Nephron progenitor cell (in vitro differentiated cells): ENCODE results near the gene LSG1.

Experiments
- DNase-seq: peaks from one replicate; pipeline ENCODE4 v3.0.0; 2021
- H3K27ac Mint-ChIP-seq: 2 replicates; pipeline ENCODE4 v1.8.0; 2021; ENCODE audit warnings: mild to moderate bottlenecking, moderate library complexity, mixed read lengths
- H3K27me3 Mint-ChIP-seq: 2 replicates; pipeline ENCODE4 v1.8.0; 2021; ENCODE audit warnings: mild to moderate bottlenecking, low read depth, mixed read lengths; ENCODE audit not compliant: poor library complexity
- H3K36me3 Mint-ChIP-seq: 2 replicates; pipeline ENCODE4 v1.8.0; 2021; ENCODE audit warnings: low read depth, mixed read lengths
- H3K4me1 Mint-ChIP-seq: 2 replicates; pipeline ENCODE4 v1.8.0; 2021; ENCODE audit warnings: mixed read lengths
- H3K4me3 Mint-ChIP-seq: 2 replicates; pipeline ENCODE4 v1.8.0; 2021; ENCODE audit warnings: mild to moderate bottlenecking, moderate library complexity, mixed read lengths
- H3K9me3 Mint-ChIP-seq: 2 replicates; pipeline ENCODE4 v1.8.0; 2021; ENCODE audit warnings: mild to moderate bottlenecking, moderate library complexity, mixed read lengths
- TF ChIP-seq, protein P1 (sequence below): fragments of 200-600 bp; sonication (generic); IDR thresholded peaks from 2 replicates; pipeline ENCODE4 v1.5.0; 2021; ENCODE audit warnings: antibody characterized with exemption

LSG1 gene

DNA sequence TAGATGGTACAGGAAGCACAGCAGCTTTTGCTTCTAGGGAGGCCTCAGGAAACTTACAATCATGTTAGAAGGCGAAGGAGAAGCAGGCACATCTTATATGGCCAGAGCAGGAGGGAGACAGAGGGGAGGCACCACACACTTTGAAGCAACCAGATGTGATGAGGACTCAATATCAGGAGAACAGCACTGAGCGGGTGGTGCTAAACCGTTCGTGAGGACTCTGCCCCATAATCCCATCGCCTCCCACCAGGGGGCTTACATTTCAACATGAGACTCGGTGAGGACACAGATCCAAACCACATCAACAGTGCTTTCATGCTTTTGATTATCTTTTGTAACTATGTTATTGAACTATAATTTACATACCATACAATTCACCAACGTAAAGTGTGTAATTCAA, 31.2 kb downstream of the LSG1 start:
- no peaks in the 10 kb centered on the region for H3K27me3 Mint-ChIP-seq
- no peak overlapping the region for H3K4me3 Mint-ChIP-seq
- H3K27ac Mint-ChIP-seq, result no peak overlapping the region
- peaks cover 61% of the 10 kb centered on the region for H3K36me3 Mint-ChIP-seq
- DNase-seq, result peak; percentile 37
- TF ChIP-seq, protein P1, sequence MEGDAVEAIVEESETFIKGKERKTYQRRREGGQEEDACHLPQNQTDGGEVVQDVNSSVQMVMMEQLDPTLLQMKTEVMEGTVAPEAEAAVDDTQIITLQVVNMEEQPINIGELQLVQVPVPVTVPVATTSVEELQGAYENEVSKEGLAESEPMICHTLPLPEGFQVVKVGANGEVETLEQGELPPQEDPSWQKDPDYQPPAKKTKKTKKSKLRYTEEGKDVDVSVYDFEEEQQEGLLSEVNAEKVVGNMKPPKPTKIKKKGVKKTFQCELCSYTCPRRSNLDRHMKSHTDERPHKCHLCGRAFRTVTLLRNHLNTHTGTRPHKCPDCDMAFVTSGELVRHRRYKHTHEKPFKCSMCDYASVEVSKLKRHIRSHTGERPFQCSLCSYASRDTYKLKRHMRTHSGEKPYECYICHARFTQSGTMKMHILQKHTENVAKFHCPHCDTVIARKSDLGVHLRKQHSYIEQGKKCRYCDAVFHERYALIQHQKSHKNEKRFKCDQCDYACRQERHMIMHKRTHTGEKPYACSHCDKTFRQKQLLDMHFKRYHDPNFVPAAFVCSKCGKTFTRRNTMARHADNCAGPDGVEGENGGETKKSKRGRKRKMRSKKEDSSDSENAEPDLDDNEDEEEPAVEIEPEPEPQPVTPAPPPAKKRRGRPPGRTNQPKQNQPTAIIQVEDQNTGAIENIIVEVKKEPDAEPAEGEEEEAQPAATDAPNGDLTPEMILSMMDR, result peak; percentile 37
- H3K9me3 Mint-ChIP-seq, result peaks cover 3% of the 10 kb centered on the region
- no peaks in the 10 kb centered on the region for H3K4me1 Mint-ChIP-seq

DNA sequence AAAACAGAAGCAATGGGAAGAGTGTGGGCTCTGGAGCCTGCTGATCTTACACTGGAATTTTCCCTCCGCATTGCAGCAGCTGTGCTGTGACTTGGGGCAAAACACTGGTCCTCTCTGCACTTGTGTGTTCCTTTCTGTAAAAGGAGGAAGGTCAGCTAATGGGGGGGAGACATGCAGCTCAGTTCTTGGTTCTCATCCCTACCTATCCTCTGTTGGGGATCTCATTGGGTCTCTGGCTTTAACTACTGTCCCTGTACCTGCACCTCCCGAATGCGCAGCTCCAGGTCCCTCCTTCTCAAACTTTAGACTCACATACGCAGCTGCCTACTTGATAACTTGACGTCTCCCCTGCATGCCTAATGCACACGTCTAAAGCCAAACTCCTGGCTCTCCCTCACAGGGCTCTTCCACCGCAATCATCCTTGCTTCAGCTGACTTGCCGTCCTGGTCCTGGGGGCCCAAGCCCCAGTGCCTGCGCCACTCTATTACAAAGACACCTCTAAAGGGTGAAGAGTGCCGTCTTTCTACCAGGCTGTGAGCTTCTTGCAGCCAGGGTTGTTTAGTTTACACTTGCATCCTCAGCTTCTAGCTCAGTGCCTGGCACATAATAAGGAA, 32.9 kb downstream of the LSG1 start:
- Mint-ChIP-seq H3K4me1 (peaks cover 4% of the 10 kb centered on the region), H3K36me3 (peaks cover 50% of the 10 kb centered on the region), H3K4me3 (no peak overlapping the region), H3K9me3 (peaks cover 3% of the 10 kb centered on the region), H3K27me3 (no peaks in the 10 kb centered on the region), H3K27ac (peak overlapping the region; percentile 96)
- no peak for DNase-seq
- TF ChIP-seq, protein P1, result no peak

DNA sequence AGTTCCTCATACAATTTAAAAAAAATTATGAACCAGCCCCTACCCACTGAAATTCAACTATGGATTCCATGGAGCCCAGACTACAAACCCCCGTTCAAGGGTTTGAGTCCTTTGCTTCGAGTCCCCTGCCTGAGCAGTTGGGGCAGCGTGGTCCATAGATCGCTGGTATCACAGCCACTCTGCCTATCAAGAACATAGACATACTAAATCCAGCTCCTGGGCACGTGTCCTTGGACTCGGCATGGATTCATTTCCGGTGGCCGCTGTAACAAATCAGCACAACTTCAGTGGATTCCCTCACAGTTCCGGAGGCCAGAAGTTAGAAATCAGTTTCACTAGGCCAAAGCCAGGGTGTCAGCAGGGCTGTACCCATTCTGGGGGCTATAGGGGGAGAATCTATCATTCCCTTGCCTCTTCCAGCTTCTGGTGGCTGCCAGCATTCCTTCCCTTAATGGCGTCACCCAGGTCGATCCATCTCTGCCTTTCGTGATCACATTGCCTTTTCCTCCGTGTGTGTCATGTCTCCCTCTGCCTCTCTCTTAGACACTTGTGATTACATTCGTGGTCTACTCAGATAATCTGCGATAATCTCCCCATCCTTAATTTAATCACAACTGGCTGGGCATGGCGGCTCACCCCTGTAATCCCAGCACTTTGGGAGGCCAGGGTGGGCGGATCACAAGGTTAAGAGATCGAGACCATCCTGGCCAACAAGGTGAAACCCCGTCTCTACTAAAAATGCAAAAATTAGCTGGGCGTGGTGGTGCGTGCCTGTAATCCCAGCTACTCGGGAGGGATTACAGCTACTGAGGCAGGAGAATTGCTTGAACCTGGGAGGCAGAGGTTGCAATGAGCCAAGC, 34.2 kb downstream of the LSG1 start:
- H3K36me3 Mint-ChIP-seq, result peaks cover 37% of the 10 kb centered on the region
- peaks cover 4% of the 10 kb centered on the region for H3K4me1 Mint-ChIP-seq
- H3K9me3 Mint-ChIP-seq, result no peaks in the 10 kb centered on the region
- no peak overlapping the region for H3K4me3 Mint-ChIP-seq
- TF ChIP-seq, protein P1, result no peak
- DNase-seq, result no peak
- H3K27me3 Mint-ChIP-seq, result no peaks in the 10 kb centered on the region
- peak overlapping the region; percentile 89 for H3K27ac Mint-ChIP-seq

DNA sequence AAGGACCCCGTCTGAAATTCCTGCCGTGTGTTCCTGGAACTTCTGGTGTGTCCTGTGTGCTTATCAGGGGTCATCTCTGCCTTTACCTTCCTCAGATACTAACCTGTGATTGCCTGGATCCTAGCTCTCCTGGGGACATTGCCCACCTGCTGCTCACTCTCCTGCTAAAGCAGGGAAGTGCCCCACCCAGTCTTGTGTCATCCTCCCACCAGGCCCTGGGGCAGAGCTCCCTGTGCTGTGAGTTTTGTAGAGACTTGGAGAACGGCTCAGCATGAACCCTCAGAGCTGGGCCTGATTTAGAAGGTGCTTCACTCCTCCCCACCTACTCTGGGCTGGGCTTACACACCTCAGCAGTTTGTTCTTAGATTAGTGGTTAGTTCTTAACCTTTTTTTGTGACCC, 34.9 kb downstream of the LSG1 start:
- DNase-seq, result no peak
- H3K4me1 Mint-ChIP-seq, result peaks cover 4% of the 10 kb centered on the region
- TF ChIP-seq, protein P1, result no peak
- H3K27me3 Mint-ChIP-seq, result no peaks in the 10 kb centered on the region
- H3K27ac Mint-ChIP-seq, result no peak overlapping the region
- H3K4me3 Mint-ChIP-seq, result no peak overlapping the region
- peaks cover 33% of the 10 kb centered on the region for H3K36me3 Mint-ChIP-seq
- peaks cover 2% of the 10 kb centered on the region for H3K9me3 Mint-ChIP-seq

DNA sequence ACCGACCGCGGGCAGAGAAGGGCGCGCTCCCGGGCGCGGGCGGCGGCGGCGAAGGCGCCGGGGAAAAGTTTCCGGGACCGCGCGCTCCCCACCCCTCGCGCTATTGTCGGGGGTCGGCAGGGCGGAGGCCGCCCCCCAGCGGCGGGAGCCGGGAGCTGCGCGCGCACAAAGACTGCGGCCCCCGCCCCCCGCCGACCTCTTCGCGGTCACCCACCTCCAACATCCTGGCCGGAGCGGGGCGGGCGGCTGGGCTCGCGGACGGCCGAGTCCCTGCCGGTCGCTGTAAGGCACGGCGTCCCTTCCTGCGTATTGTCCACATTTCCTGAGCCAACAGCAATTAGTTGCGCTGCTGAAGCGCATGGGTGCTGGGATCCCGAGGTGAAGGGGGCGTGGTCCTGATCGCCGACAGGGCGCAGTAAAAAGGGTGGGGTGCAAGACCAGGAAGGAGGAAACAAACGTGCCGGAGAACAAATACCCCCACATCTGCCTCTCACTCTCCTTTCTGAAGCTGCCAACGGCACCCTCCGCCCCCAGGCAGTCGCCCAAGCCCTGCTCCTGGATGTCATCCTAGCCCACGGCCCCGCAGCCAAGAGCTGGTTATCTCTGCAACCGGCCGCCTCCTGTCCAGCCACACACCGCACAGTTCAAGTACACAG, 38.5 kb downstream of the LSG1 start, which contains the start of gene TMEM44:
Gene TMEM44, minus strand, starts transcription at position 71 of the 656 bp plus-strand sequence. CDS start 204 bp downstream, outside the sequence.
- Mint-ChIP-seq H3K27ac (peak within 1 kb of the TSS; percentile 69), H3K4me3 (peak within 1 kb of the TSS; percentile 91), H3K27me3 (no peaks in the 10 kb centered on the region), H3K9me3 (peaks cover 24% of the 10 kb centered on the region), H3K36me3 (peaks cover 30% of the 10 kb centered on the region), H3K4me1 (peaks cover 4% of the 10 kb centered on the region)
- DNase-seq, result peak; percentile 92
- TF ChIP-seq, protein P1, result peak; percentile 61
